Thoracic aorta (tissue), 2 donors: ENCODE results near the gene PTPMT1. TPM values are rescaled to one million over a fixed set of nuclear protein-coding genes. Genes with fewer than 3 reads are reported as not detected.
"Not testable (repeated sequence)": the region's sequence is repeated elsewhere in the genome, so short reads cannot be mapped to it uniquely, and the experiment has no call there.

ENCODE experiments used
- ATAC-seq: fragments of 150-250 bp; one replicate; pipeline ENCODE4 v1.8.0; 2017; ENCODE audit warnings: low read depth; ENCODE audit not compliant: insufficient number of reproducible peaks, low FRiP score
- DNase-seq: peaks from one replicate; pipeline ENCODE4 v3.0.0-alpha.2; 2020; ENCODE audit warnings: low spot score
- H3K27ac ChIP-seq, 2 donors: fragments of 200-600 bp; sonication (generic); 1 replicate in 1 of 2; 2 replicates in 1 of 2; pipeline ENCODE4 v1.5.1; 2016; ENCODE audit warnings: mild to moderate bottlenecking in 2 of 2, moderate library complexity in 2 of 2
- H3K27me3 ChIP-seq: fragments of 200-600 bp; sonication (generic); replicated peaks from 2 replicates; pipeline ENCODE4 v1.6.0; 2016; ENCODE audit warnings: mild to moderate bottlenecking; ENCODE audit not compliant: insufficient read depth
- H3K36me3 ChIP-seq: fragments of 200-600 bp; sonication (generic); one replicate; pipeline ENCODE4 v1.5.1; 2016
- H3K4me1 ChIP-seq, 2 donors: fragments of 200-600 bp; sonication (generic); 1 replicate in 1 of 2; 2 replicates in 1 of 2; pipeline versions ENCODE4 v1.5.1 to v1.6.0; 2016; ENCODE audit warnings: low read depth in 2 of 2, mild to moderate bottlenecking in 1 of 2; ENCODE audit not compliant: control insufficient read depth in 1 of 2
- H3K4me3 ChIP-seq: fragments of 200-600 bp; sonication (generic); 2 replicates; pipeline ENCODE4 v1.5.1; 2016; ENCODE audit warnings: mild to moderate bottlenecking
- H3K9me3 ChIP-seq: fragments of 200-600 bp; sonication (generic); 2 replicates; pipeline ENCODE4 v1.5.1; 2016
- CTCF ChIP-seq: fragments of 200-600 bp; sonication (generic); IDR thresholded peaks from one replicate; pipeline ENCODE4 v1.5.1; 2019; ENCODE audit warnings: antibody characterized with exemption
- total RNA-seq, 2 donors: library from RNA; depleted of rRNA; stranded (reverse); fragments of >200 nt; gene quantifications; one replicate each; pipeline versions ENCODE4 v1.1.0 to v1.2.3, GENCODE V29; 2016

The PTPMT1 gene
- total RNA-seq, 2 donors from 2014 or later = 69.9 to 112 TPM

- Histone ChIP-seq H3K4me3 (peak overlapping the region; percentile 85), H3K36me3 (no peaks in the 10 kb centered on the region), H3K27ac (no peak overlapping the region), H3K9me3 (no peaks in the 10 kb centered on the region), H3K4me1 (peaks cover 25 to 49% of the 10 kb centered on the region in 2 donors), H3K27me3 (no peaks in the 10 kb centered on the region)
- DNase-seq (no peak), ATAC-seq (no peak)
- no peak for TF ChIP-seq CTCF
Observed at GRCh38 chr11:47550288-47551047, 14.9 kb upstream of the PTPMT1 start.

- peak overlapping the region; percentile 85 for H3K4me3 ChIP-seq
- no peak for TF ChIP-seq CTCF
- no peaks in the 10 kb centered on the region for H3K36me3 ChIP-seq
- DNase-seq (no peak), ATAC-seq (no peak)
- H3K27me3 ChIP-seq = no peaks in the 10 kb centered on the region
- H3K9me3 ChIP-seq = no peaks in the 10 kb centered on the region
- peaks cover 25 to 49% of the 10 kb centered on the region in 2 donors for H3K4me1 ChIP-seq
- H3K27ac ChIP-seq = no peak overlapping the region
Observed at GRCh38 chr11:47551086-47551485, 14.3 kb upstream of the PTPMT1 start.

GRCh38 chr11:47552056-47552565 is 13.3 kb upstream of the PTPMT1 start:
- Histone ChIP-seq H3K4me3 (peak overlapping the region; percentile 85), H3K9me3 (no peaks in the 10 kb centered on the region), H3K4me1 (peaks cover 25 to 47% of the 10 kb centered on the region in 2 donors), H3K36me3 (no peaks in the 10 kb centered on the region), H3K27ac (peak overlapping the region; percentile 85 to 89), H3K27me3 (no peaks in the 10 kb centered on the region)
- ATAC-seq (no peak), DNase-seq (no peak)
- no peak for TF ChIP-seq CTCF

- peak; percentile 93 for TF ChIP-seq CTCF
- H3K27me3 ChIP-seq = no peaks in the 10 kb centered on the region
Observed at GRCh38 chr11:47552566-47553405, 12.6 kb upstream of the PTPMT1 start, which contains the start of gene CELF1. TSS of gene CELF1 (minus strand) at chr11:47553132. CDS start at chr11:47499523, 53,609 bp downstream.

GRCh38 chr11:47553406-47553743 is 12.0 kb upstream of the PTPMT1 start:
- DNase-seq (no peak), ATAC-seq (no peak)
- TF ChIP-seq CTCF = peak; percentile 4
- H3K4me3 ChIP-seq = peak overlapping the region; percentile 85
- H3K4me1 ChIP-seq = peaks cover 25 to 38% of the 10 kb centered on the region in 2 donors
- H3K27ac ChIP-seq = peak overlapping the region; percentile 85 to 89
- H3K9me3 ChIP-seq = no peaks in the 10 kb centered on the region
- H3K36me3 ChIP-seq = no peaks in the 10 kb centered on the region
- H3K27me3 ChIP-seq = no peaks in the 10 kb centered on the region

More at GRCh38 chr11:47552566-47553405, 12.6 kb upstream of the PTPMT1 start, which contains the start of gene CELF1:
- Histone ChIP-seq H3K4me3 (peak within 1 kb of the TSS; percentile 85), H3K36me3 (no peaks in the 10 kb centered on the region), H3K27ac (peak within 1 kb of the TSS; percentile 85 to 89), H3K9me3 (no peaks in the 10 kb centered on the region), H3K4me1 (peaks cover 25 to 41% of the 10 kb centered on the region in 2 donors)
- ATAC-seq (peak; percentile 94), DNase-seq (peak; percentile 64)

GRCh38 chr11:47557004-47557403 is 8.4 kb upstream of the PTPMT1 start:
- H3K4me3 ChIP-seq, ATAC-seq, H3K4me1 ChIP-seq, H3K9me3 ChIP-seq, H3K27me3 ChIP-seq, DNase-seq, H3K36me3 ChIP-seq, H3K27ac ChIP-seq: not testable (repeated sequence)
